Measurements from ENCODE around the gene CDSN. TPM values are rescaled to one million over a fixed set of nuclear protein-coding genes. Genes with fewer than 3 reads are reported as not detected.
"Not testable (repeated sequence)": the region's sequence is repeated elsewhere in the genome, so short reads cannot be mapped to it uniquely, and the experiment has no call there.

Gene CDSN, protein sequence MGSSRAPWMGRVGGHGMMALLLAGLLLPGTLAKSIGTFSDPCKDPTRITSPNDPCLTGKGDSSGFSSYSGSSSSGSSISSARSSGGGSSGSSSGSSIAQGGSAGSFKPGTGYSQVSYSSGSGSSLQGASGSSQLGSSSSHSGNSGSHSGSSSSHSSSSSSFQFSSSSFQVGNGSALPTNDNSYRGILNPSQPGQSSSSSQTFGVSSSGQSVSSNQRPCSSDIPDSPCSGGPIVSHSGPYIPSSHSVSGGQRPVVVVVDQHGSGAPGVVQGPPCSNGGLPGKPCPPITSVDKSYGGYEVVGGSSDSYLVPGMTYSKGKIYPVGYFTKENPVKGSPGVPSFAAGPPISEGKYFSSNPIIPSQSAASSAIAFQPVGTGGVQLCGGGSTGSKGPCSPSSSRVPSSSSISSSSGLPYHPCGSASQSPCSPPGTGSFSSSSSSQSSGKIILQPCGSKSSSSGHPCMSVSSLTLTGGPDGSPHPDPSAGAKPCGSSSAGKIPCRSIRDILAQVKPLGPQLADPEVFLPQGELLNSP
- polyA plus RNA-seq (2013): 0.12 TPM

DNA sequence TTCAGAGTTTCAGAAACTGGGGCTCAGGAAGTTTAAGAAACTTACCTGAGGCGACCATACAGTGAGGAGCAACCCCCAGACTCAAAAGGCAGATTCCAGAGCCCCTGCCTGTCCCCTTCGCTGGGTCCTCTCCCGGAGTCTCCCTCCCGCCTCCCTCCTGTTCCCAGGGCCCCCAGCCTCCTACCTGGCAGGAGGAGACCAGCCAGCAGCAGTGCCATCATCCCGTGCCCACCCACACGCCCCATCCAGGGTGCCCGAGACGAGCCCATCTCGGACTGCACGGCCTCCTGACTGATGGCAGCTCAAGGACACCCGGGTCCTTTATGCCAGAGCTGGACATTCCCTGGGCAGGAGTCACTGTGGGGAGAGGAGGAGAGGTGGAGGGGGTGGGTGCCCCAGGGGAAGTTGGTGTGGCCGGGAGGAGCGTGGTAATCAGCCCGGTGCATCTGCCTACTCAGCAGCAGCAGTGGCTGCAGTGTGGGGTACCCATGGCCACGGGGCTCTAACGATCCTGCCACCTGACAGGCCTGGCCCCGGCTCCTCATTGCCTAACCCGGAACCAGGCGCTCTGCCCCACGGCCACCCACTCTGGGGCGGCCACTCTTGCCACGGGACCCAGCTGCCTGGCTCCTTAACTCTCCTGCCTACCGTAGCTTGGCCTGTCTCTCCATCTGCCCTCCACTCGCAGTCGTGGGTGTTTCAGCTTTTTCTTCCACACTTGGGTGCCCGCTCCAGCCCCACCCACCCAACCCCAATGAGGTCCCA lies at the start of gene CDSN:
Gene CDSN, minus strand, starts transcription at position 296 of the 765 bp plus-strand sequence. Its CDS starts 27 bp downstream, at position 269.
- DNase-seq: peak in 2 of 3 donors; percentile 44 to 66
- ChIA-PET POLR2A (no interaction called here), CTCF (interaction anchor here (1.4 kb wide), 1 partner anchor 10 kb away, joined by 3 read pairs; no protein-coding TSS in a partner anchor)
- Histone ChIP-seq H3K4me3 (ENCODE audit: control insufficient read depth in 1 of 7, extremely low read depth in 1 of 7, insufficient read depth in 4 of 7, low read depth in 2 of 7, low read length in 6 of 7) (no peak within 1 kb of the TSS), H3K36me3 (ENCODE audit: control insufficient read depth in 4 of 4, insufficient read depth in 4 of 4, low read length in 3 of 4) (no peaks in the 10 kb centered on the region), H3K9me3 (ENCODE audit: control extremely low read depth in 1 of 5, control insufficient read depth in 4 of 5, insufficient read depth in 2 of 5, low read depth in 1 of 5, low read length in 4 of 5) (no peaks in the 10 kb centered on the region), H3K4me1 (ENCODE audit: control extremely low read depth in 1 of 4, control insufficient read depth in 4 of 4, insufficient read depth in 4 of 4, low read length in 3 of 4) (peaks cover 0 to 10% (median 5%) of the 10 kb centered on the region in 4 experiments), H3K27me3 (replicated peaks in 2 of 5; ENCODE audit: control insufficient read depth in 4 of 5, insufficient read depth in 5 of 5, low read length in 4 of 5) (peaks cover 0 to 2% (median 0%) of the 10 kb centered on the region in 5 experiments), H3K27ac (ENCODE audit: insufficient read depth in 1 of 2, low read depth in 1 of 2, low read length in 2 of 2, poor library complexity in 1 of 2, severe bottlenecking in 2 of 2) (no peak within 1 kb of the TSS)
- 71% methylated on average over 21 of the region's 26 CpGs for WGBS (ENCODE audit: insufficient coverage)

DNA sequence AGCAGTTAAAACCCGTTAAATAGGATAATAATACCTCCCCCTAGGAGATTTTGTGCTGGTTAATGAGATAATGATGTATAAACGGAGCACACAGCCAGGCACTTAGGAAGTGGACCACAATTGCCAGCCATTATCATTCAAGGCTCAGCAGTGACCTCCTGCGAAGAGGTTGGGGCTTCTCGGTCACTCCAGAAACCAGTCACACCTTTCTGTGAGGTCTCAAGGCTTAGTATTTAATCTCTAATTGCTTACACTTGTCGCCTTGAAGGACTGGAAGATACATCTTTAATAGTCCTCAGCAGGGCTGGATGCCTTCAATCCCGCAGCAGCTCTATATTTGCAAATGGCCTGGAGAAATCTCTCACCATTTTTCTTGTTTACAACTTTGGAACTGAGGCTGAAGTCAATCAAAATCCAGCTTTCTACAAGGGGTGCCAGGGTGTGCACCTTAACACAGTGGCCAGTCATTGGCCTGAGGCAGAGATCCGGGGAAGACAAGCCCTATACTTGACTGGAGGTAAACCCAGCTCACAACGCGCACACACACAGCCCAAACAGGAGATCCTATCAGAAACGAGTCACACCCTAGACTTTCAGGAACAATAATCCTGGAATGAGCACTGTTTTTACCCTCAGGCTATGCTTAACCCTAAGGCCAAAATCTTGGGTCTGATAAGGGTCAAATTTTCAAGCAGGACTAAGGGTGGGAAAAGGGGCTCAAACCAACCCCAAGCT lies 49.0 kb upstream of the CDSN start:
- Histone ChIP-seq H3K27me3 (replicated peaks in 2 of 5; ENCODE audit: control insufficient read depth in 4 of 5, insufficient read depth in 5 of 5, low read length in 4 of 5) (no peaks in the 10 kb centered on the region), H3K9me3 (ENCODE audit: control extremely low read depth in 1 of 5, control insufficient read depth in 4 of 5, insufficient read depth in 2 of 5, low read depth in 1 of 5, low read length in 4 of 5) (no peaks in the 10 kb centered on the region), H3K4me1 (ENCODE audit: control extremely low read depth in 1 of 4, control insufficient read depth in 4 of 4, insufficient read depth in 4 of 4, low read length in 3 of 4) (peaks cover 0 to 4% (median 0%) of the 10 kb centered on the region in 4 experiments), H3K4me3 (ENCODE audit: control insufficient read depth in 1 of 7, extremely low read depth in 1 of 7, insufficient read depth in 4 of 7, low read depth in 2 of 7, low read length in 6 of 7) (no peak overlapping the region), H3K36me3 (ENCODE audit: control insufficient read depth in 4 of 4, insufficient read depth in 4 of 4, low read length in 3 of 4) (no peaks in the 10 kb centered on the region), H3K27ac (ENCODE audit: insufficient read depth in 1 of 2, low read depth in 1 of 2, low read length in 2 of 2, poor library complexity in 1 of 2, severe bottlenecking in 2 of 2) (no peak overlapping the region)
- WGBS (ENCODE audit: insufficient coverage): 92% methylated on average over 9 of the region's 10 CpGs
- CTCF ChIA-PET: interaction anchor here (1.2 kb wide), 1 partner anchor 11 kb away, joined by 3 read pairs; the partner anchor contains the start of gene TCF19
- POLR2A ChIA-PET: no interaction called here
- DNase-seq: no peak

DNA sequence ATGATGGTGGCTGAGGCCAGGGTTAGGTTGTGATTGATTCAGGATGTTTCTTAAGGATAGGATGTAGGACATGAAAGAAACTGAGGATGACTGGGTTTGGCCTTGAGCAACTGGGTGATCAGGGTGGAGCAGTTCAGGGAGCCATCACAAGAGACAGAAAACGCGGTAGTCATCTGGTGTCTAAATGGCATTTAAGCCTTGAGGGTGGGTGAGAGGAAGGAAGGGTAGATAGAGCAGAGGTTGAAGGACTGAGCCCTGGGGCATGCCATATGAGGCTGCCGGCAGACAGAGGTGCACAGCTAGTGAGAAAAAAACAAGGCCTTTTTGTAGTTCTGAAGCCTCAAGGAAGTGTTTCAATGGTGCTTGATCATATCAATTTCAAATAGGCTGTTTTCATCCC lies 48.4 kb upstream of the CDSN start:
- Histone ChIP-seq H3K9me3 (ENCODE audit: control extremely low read depth in 1 of 5, control insufficient read depth in 4 of 5, insufficient read depth in 2 of 5, low read depth in 1 of 5, low read length in 4 of 5) (no peaks in the 10 kb centered on the region), H3K27ac (ENCODE audit: insufficient read depth in 1 of 2, low read depth in 1 of 2, low read length in 2 of 2, poor library complexity in 1 of 2, severe bottlenecking in 2 of 2) (no peak overlapping the region), H3K36me3 (ENCODE audit: control insufficient read depth in 4 of 4, insufficient read depth in 4 of 4, low read length in 3 of 4) (no peaks in the 10 kb centered on the region), H3K27me3 (replicated peaks in 2 of 5; ENCODE audit: control insufficient read depth in 4 of 5, insufficient read depth in 5 of 5, low read length in 4 of 5) (no peaks in the 10 kb centered on the region), H3K4me3 (ENCODE audit: control insufficient read depth in 1 of 7, extremely low read depth in 1 of 7, insufficient read depth in 4 of 7, low read depth in 2 of 7, low read length in 6 of 7) (no peak overlapping the region), H3K4me1 (ENCODE audit: control extremely low read depth in 1 of 4, control insufficient read depth in 4 of 4, insufficient read depth in 4 of 4, low read length in 3 of 4) (peaks cover 0 to 4% (median 0%) of the 10 kb centered on the region in 4 experiments)
- ChIA-PET POLR2A (no interaction called here), CTCF (interaction anchor here (0.8 kb wide), 1 partner anchor 9 kb away, joined by 3 read pairs; no protein-coding TSS in a partner anchor)
- 96% methylated on average over 3 of the region's 3 CpGs for WGBS (ENCODE audit: insufficient coverage)
- no peak for DNase-seq

DNA sequence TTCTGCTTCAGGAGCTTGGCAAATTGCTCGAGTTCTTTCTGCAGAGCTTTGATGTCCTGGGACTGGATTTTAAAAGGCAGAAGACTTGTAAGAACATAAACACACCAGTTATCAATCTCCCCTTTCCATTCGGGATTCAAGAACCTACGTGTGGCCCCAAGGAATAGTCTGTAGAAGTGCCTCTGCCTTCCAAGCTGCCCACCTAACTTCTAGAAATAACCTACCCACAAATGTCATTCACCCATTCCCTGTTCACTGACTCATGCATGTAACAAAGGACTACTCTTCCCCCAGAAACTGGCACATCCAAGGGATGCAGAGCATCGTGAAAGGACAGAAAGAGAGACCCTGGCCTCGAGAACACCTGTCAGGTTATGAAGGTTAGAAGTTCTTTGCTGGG lies 45.7 kb upstream of the CDSN start:
- 94% methylated on average over 4 of the region's 5 CpGs for WGBS (ENCODE audit: insufficient coverage)
- Histone ChIP-seq H3K36me3 (ENCODE audit: control insufficient read depth in 4 of 4, insufficient read depth in 4 of 4, low read length in 3 of 4) (peaks cover 0 to 25% (median 10%) of the 10 kb centered on the region in 4 experiments), H3K27ac (ENCODE audit: insufficient read depth in 1 of 2, low read depth in 1 of 2, low read length in 2 of 2, poor library complexity in 1 of 2, severe bottlenecking in 2 of 2) (no peak overlapping the region), H3K4me3 (ENCODE audit: control insufficient read depth in 1 of 7, extremely low read depth in 1 of 7, insufficient read depth in 4 of 7, low read depth in 2 of 7, low read length in 6 of 7) (no peak overlapping the region), H3K4me1 (ENCODE audit: control extremely low read depth in 1 of 4, control insufficient read depth in 4 of 4, insufficient read depth in 4 of 4, low read length in 3 of 4) (no peaks in the 10 kb centered on the region), H3K9me3 (ENCODE audit: control extremely low read depth in 1 of 5, control insufficient read depth in 4 of 5, insufficient read depth in 2 of 5, low read depth in 1 of 5, low read length in 4 of 5) (no peaks in the 10 kb centered on the region), H3K27me3 (replicated peaks in 2 of 5; ENCODE audit: control insufficient read depth in 4 of 5, insufficient read depth in 5 of 5, low read length in 4 of 5) (no peaks in the 10 kb centered on the region)
- DNase-seq: no peak
- ChIA-PET POLR2A (interaction anchor here (0.5 to 0.6 kb wide), 2 partner anchors 17 to 87 kb away, joined by 3 read pairs; no protein-coding TSS in a partner anchor), CTCF (interaction anchor here (0.8 to 1.4 kb wide), 6 partner anchors 13 to 276 kb away, joined by 3 to 4 read pairs (median 3); no protein-coding TSS in a partner anchor)

DNA sequence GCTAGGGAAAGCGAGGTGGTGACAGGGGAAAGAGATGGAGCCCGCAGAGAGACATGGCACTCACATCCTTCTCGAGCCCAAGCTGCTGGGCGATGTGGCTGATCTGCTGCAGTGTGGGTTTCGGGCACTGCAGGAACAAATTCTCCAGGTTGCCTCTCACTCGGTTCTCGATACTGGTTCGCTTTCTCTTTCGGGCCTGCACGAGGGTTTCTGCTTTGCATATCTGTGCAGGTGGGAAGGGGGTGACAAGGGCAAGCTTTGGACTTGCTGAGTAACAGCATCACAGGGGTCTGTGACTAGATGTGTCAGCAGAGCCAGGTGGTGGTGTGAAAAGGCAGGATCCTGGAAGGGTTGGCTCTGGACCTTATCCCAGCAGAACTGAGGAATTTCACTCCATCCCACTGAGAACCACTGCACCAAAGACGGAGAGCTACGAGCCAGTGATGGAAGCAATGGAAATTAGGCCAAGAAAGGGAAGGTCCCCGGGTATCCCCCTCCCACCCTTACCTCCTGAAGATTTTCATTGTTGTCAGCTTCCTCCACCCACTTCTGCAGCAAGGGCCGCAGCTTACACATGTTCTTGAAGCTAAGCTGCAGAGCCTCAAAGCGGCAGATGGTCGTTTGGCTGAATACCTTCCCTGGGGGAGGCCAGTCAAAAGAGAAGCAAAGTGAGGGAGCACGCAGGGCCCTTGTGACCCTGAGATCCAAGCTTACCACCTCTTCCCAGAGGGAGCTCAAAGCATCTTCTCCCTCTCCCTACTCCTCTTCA lies 45.0 kb upstream of the CDSN start:
- POLR2A ChIA-PET: interaction anchor here (0.5 to 0.6 kb wide), 2 partner anchors 17 to 87 kb away, joined by 3 read pairs; no protein-coding TSS in a partner anchor
- H3K9me3 ChIP-seq (ENCODE audit: control extremely low read depth in 1 of 5, control insufficient read depth in 4 of 5, insufficient read depth in 2 of 5, low read depth in 1 of 5, low read length in 4 of 5); DNase-seq; H3K4me3 ChIP-seq (ENCODE audit: control insufficient read depth in 1 of 7, extremely low read depth in 1 of 7, insufficient read depth in 4 of 7, low read depth in 2 of 7, low read length in 6 of 7); H3K27me3 ChIP-seq (replicated peaks in 2 of 5; ENCODE audit: control insufficient read depth in 4 of 5, insufficient read depth in 5 of 5, low read length in 4 of 5); H3K4me1 ChIP-seq (ENCODE audit: control extremely low read depth in 1 of 4, control insufficient read depth in 4 of 4, insufficient read depth in 4 of 4, low read length in 3 of 4); H3K27ac ChIP-seq (ENCODE audit: insufficient read depth in 1 of 2, low read depth in 1 of 2, low read length in 2 of 2, poor library complexity in 1 of 2, severe bottlenecking in 2 of 2): not testable (repeated sequence)
- 97% methylated on average over 7 of the region's 17 CpGs for WGBS (ENCODE audit: insufficient coverage)
- CTCF ChIA-PET: interaction anchor here (1.0 to 1.4 kb wide), 4 partner anchors 14 to 277 kb away, joined by 3 to 4 read pairs (median 3); no protein-coding TSS in a partner anchor
- peaks cover 0 to 25% (median 10%) of the 10 kb centered on the region in 4 experiments for H3K36me3 ChIP-seq (ENCODE audit: control insufficient read depth in 4 of 4, insufficient read depth in 4 of 4, low read length in 3 of 4)

DNA sequence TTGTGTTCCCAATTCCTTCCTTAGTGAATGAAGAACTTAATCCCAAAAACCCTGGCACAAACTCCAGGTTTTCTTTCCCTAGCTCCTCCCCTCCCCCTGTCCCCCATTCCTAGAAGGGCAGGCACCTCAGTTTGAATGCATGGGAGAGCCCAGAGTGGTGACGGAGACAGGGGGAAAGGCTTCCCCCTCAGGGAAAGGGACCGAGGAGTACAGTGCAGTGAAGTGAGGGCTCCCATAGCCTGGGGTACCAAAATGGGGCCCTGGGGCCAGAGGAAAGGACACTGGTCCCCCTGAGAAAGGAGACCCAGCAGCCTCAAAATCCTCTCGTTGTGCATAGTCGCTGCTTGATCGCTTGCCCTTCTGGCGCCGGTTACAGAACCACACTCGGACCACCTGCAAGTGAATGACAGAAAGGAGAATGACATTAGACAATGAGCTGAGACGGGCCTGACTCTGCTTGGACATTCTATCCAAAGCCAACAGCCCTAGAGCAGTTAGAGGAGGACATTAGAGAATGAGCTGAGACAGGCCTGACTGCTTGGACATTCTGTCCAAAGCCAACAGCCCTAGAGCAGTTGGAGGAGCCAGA lies 44.3 kb upstream of the CDSN start:
- POLR2A ChIA-PET; H3K4me3 ChIP-seq (ENCODE audit: control insufficient read depth in 1 of 7, extremely low read depth in 1 of 7, insufficient read depth in 4 of 7, low read depth in 2 of 7, low read length in 6 of 7); H3K27me3 ChIP-seq (replicated peaks in 2 of 5; ENCODE audit: control insufficient read depth in 4 of 5, insufficient read depth in 5 of 5, low read length in 4 of 5); H3K4me1 ChIP-seq (ENCODE audit: control extremely low read depth in 1 of 4, control insufficient read depth in 4 of 4, insufficient read depth in 4 of 4, low read length in 3 of 4); H3K27ac ChIP-seq (ENCODE audit: insufficient read depth in 1 of 2, low read depth in 1 of 2, low read length in 2 of 2, poor library complexity in 1 of 2, severe bottlenecking in 2 of 2); H3K9me3 ChIP-seq (ENCODE audit: control extremely low read depth in 1 of 5, control insufficient read depth in 4 of 5, insufficient read depth in 2 of 5, low read depth in 1 of 5, low read length in 4 of 5); DNase-seq: not testable (repeated sequence)
- WGBS (ENCODE audit: insufficient coverage): 100% methylated on average over 2 of the region's 9 CpGs
- CTCF ChIA-PET: interaction anchor here (1.3 to 1.7 kb wide), 3 partner anchors 19 to 277 kb away, joined by 3 read pairs; no protein-coding TSS in a partner anchor
- peaks cover 0 to 25% (median 10%) of the 10 kb centered on the region in 4 experiments for H3K36me3 ChIP-seq (ENCODE audit: control insufficient read depth in 4 of 4, insufficient read depth in 4 of 4, low read length in 3 of 4)
